Sigmoid colon (tissue), 4 donors: Measurements from ENCODE around the gene C17orf113.
A peak's percentile ranks its signal among the peaks of the same experiment; 100 is the strongest.

Experiments
- POLR2A ChIP-seq, 2 donors: fragments of 450-650 bp; IDR thresholded peaks; one replicate each; pipeline ENCODE4 v1.6.1; 2016; ENCODE audit warnings: antibody characterized with exemption in 2 of 2, mild to moderate bottlenecking in 2 of 2, moderate library complexity in 2 of 2
- POLR2AphosphoS5 ChIP-seq, 4 donors: sonication (generic); formaldehyde crosslinking; IDR thresholded peaks; one replicate each; pipeline ENCODE4 v1.6.1; 2017; ENCODE audit warnings: antibody characterized with exemption in 4 of 4
- TF ChIP-seq, protein P1 (sequence below), 4 experiments: fragments of 450-650 bp in 3 of 4; fragments of 200-600 bp in 1 of 4; IDR thresholded peaks; one replicate each; pipeline ENCODE4 v1.5.1; 2016 to 2019; ENCODE audit warnings: antibody characterized with exemption in 4 of 4, mild to moderate bottlenecking in 3 of 4, moderate library complexity in 2 of 4

DNA sequence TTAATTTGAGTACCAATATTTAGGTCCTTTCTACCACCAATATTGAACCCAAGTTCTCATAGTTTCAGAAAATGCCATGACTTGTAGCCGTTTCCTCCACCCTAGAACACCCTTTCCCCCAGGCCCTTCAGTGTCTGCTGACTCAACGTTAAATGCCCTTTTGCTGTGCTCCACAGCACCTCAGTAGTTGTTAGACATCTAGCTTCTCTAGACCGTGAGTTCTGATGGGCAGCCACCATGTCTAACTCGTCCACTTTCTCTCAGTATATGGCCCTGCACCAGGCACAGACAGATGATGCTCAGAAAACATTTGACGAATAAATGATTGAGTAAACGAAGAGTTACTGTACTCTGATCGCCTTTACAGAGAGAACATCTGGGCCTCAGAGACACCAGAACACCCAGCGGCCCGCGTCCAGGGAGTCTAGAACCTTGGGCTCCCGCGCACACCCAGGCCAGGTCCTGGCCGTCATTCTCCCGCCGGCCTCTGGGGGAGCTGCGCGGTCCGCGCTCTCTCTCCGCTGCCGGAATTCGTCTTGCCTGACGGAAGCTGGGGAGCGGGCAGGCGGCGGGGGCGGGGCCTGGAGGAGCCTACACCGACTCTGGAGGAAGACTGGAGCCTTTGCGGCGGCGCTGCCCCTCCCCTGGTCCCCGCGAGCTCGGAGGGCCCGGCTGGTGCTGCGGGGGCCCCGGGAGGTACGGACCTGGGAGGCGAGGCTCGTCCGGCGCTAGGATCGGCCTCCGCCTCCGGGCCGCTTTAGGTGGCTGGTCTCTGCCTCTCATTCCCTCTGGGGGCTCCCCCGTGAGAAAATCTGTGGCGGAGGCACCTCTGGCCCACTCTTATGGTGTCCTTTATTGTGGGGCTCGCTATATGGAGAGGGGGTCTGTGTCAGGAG lies 30.6 kb downstream of the C17orf113 start, which contains the start of gene NKIRAS2:
- TF ChIP-seq, protein P1, sequence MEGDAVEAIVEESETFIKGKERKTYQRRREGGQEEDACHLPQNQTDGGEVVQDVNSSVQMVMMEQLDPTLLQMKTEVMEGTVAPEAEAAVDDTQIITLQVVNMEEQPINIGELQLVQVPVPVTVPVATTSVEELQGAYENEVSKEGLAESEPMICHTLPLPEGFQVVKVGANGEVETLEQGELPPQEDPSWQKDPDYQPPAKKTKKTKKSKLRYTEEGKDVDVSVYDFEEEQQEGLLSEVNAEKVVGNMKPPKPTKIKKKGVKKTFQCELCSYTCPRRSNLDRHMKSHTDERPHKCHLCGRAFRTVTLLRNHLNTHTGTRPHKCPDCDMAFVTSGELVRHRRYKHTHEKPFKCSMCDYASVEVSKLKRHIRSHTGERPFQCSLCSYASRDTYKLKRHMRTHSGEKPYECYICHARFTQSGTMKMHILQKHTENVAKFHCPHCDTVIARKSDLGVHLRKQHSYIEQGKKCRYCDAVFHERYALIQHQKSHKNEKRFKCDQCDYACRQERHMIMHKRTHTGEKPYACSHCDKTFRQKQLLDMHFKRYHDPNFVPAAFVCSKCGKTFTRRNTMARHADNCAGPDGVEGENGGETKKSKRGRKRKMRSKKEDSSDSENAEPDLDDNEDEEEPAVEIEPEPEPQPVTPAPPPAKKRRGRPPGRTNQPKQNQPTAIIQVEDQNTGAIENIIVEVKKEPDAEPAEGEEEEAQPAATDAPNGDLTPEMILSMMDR (IDR thresholded peaks at IDR 0.05) = peak; percentile 84 to 97 (median 94)
- TF ChIP-seq POLR2AphosphoS5 (IDR thresholded peaks at IDR 0.05) (peak; percentile 28 to 79 (median 70)), POLR2A (IDR thresholded peaks at IDR 0.05) (peak in 1 of 2 donors; percentile 33)
